ENCODE data around the gene RDH5.

The RDH5 gene, protein sequence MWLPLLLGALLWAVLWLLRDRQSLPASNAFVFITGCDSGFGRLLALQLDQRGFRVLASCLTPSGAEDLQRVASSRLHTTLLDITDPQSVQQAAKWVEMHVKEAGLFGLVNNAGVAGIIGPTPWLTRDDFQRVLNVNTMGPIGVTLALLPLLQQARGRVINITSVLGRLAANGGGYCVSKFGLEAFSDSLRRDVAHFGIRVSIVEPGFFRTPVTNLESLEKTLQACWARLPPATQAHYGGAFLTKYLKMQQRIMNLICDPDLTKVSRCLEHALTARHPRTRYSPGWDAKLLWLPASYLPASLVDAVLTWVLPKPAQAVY

DNA sequence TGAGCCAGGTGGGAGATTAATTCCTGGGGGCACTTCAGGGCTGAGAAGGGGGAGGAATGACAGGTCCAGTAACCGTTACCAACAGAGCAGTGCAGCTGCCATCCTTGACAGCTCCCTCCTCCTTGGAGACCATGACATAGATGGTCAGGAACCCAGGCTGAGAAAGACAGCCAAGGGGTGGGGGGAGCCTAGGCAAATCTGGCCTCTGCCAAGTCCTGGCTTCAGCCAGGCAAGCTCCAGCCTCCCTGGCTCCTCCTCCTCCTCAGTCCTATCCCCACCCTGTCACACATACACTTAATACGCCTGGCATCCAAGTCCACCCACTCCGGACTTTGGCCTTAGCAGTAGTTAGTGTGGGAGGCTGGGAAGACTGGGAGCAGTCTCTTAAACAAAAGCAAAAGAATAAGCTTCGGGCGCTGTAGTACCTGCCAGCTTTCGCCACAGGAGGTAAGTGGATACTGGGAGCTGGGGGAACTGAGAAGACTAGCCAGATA, at the start of gene RDH5:
Gene RDH5 (plus strand): TSS at position 323 of the 494 bp plus-strand sequence. CDS start 792 bp downstream, outside the sequence.
- DNase-seq (ENCODE audit: low spot score): peak; percentile 91

DNA sequence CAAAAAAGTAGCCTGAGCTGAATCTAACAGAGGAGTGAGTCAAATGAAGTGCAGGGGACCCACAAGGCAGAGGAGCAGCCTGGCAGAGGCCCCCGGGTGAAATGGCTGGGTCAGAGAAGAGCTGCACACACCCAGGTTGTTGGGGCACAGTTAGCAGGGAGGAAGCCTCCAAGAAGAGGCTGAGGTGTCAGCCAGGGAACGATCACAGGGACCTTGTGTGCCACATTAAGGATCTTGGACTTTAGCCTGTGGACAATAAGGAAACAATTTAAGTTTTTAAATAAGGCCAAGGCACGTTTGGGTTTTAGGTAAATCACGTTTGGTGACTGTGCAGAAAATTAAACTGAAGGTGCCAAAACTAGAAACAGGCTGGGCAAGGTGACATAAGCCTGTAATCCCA, 48.4 kb upstream of the RDH5 start:
- no peak for DNase-seq (ENCODE audit: low spot score)

DNA sequence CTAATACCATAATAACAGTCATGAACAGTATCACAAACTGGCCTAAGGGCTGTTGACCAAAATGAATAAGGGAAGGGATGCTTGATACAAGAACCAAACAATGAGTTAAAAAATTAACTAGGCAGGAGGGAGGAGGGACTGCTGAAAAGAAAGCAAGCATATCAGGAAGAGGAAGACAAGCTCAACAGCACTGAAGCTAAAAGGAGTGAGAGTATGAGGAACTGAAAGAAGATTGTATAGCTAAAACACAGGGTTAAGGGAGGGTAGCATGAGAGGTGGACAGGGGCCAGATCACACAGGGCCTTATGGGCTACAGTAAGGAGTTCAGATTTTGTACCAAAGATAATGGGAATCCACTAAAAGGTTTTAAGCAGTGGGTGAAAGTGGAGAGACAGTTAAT, 46.6 kb upstream of the RDH5 start:
- no peak for DNase-seq (ENCODE audit: low spot score)

DNA sequence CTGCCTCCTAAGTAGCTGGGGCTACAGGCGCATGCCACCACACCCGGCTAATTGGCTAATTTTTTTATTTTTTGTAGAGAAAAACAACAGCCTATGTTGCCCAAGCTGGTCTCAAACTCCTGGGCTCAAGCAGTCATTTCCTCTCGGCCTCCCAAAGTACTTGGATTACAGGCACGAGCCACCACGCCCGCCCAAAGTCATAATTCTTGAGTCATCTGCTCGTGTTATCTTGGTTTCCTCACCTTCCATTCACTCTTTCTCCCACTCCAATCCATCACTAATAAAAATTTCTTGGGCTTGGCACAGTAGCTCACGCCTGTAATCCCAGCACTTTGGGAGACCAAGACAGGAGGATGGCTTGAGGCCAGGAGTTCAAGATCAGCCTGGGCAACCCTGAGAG, 44.5 kb upstream of the RDH5 start:
- DNase-seq (ENCODE audit: low spot score): no peak

DNA sequence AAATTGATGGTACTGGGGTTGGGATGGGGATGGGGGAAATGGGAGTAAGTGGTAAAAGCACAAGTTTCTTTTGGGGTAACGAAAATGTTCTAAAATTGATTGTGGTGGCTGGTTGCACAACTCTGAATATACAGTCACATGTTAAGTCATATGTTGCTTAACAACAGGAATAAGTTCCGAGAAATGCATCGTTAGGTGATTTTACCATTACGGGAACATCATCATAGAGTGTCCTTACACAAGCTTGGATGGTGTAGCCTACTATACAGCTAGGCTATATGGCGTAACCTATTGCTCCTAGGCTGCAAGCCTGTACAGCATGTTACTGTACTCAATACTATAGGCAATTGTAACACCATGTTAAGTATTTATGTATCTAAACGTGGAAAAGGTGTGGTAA, 43.5 kb upstream of the RDH5 start:
- no peak for DNase-seq (ENCODE audit: low spot score)

DNA sequence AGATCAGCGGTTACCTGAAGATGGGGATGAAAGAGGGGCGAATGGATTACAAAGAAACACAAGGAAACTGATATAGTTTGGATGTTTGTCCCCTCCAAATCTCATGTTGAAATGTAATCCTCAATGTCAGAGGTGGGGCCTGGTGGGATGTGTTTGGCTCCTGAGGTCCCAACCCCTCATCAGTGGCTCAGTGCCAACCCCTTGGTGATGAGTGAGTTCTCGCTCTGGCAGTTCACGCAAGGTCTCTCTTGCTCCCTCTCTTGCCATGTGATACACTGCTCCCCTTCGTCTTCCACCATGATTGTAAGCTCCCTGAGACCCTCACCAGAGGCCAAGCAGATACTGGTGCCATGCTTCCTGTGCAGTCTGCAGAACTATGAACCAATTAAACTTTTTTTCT, 40.5 kb upstream of the RDH5 start:
- no peak for DNase-seq (ENCODE audit: low spot score)

DNA sequence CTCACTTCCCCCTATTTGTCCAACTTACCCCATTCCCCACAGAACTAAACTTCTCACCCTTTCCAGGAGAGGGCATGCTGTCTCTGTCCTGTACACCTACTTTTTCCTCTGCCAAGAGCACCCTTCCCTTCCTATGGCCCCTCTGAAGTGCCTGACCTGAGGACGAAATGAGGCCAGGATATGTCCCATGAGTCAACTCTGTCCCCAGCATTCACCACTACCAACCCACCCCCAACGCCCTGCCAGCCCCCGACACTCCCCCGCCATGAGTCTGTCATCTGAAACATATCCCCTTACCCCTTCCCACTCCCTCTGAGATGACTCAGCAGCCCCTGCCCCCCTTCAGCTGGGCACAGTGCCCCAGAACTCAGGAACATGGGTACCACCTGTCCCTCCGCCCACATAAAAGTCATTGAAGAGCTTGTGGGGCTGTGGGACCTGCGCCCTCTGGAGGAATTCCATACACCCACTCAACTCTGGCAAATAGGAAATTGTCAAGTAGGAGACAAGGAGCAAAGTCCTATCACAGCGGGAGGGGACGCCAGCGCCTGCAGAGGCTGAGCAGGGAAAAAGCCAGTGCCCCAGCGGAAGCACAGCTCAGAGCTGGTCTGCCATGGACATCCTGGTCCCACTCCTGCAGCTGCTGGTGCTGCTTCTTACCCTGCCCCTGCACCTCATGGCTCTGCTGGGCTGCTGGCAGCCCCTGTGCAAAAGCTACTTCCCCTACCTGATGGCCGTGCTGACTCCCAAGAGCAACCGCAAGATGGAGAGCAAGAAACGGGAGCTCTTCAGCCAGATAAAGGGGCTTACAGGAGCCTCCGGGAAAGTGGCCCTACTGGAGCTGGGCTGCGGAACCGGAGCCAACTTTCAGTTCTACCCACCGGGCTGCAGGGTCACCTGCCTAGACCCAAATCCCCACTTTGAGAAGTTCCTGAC, 38.8 kb upstream of the RDH5 start:
- DNase-seq (ENCODE audit: low spot score): peak; percentile 99

DNA sequence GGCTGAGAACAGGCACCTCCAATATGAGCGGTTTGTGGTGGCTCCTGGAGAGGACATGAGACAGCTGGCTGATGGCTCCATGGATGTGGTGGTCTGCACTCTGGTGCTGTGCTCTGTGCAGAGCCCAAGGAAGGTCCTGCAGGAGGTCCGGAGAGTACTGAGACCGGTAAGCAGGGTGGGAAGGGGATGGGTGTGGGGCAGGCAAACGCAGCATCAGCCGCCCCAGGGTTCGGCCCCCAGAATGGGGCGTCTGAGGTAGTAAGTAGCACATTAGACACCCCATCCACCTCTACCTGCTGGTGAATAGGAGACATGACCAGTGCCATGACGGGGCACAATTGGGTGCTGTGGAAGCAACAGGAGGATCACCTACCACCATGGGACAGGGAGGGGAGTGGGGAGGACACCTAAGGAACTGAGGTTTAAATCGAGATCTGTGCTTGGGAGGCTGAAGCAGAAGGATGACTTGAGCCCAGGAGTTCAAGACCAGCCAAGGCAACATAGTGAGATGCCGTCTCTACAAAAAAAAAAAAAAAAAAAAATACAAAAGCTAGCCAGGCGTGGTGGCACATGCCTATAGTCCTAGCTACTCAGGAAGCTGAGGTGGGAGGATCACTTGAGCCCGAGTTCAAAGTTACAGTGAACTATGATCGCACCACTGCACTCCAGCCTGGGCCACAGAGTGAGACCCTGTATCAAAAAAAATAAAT, 38.0 kb upstream of the RDH5 start:
- DNase-seq (ENCODE audit: low spot score): peak; percentile 74

DNA sequence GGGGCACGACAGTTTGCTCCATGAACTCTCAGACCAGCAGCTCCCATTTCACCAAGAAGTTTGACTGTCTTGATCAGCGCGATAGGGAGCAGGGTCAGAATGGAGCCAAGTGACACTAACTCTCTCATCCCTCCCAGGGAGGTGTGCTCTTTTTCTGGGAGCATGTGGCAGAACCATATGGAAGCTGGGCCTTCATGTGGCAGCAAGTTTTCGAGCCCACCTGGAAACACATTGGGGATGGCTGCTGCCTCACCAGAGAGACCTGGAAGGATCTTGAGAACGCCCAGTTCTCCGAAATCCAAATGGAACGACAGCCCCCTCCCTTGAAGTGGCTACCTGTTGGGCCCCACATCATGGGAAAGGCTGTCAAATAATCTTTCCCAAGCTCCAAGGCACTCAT, 36.5 kb upstream of the RDH5 start:
- DNase-seq (ENCODE audit: low spot score): no peak

DNA sequence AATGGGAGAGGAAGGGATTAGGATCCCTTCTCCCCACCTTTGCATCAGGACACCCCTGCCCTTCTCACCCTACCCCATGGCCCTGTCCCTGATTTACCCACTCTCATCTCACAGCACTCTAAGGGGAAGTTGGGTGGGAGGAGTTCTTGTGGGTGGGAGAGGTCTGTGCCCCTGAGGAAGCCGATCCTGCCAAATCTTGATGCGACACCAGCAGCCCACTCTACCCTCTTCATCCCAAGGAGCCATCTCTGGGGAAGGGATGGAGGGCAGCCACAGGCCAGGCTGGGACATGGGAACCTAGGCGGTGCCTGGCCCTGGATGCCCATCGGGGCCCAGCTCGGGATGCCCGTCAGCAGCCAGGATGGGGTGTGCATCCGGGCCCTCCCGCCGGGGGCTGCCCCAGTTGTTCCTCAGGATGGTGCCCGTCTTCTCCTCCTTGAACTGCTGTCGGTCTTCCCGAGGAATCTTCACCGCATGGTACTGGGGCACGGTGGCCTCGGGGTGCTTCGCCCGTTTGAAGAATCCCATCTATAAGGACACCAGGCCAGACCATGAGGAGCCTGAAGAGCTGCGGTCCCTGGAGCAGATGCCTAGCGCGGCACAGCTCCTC, 35.3 kb upstream of the RDH5 start:
- no peak for DNase-seq (ENCODE audit: low spot score)

DNA sequence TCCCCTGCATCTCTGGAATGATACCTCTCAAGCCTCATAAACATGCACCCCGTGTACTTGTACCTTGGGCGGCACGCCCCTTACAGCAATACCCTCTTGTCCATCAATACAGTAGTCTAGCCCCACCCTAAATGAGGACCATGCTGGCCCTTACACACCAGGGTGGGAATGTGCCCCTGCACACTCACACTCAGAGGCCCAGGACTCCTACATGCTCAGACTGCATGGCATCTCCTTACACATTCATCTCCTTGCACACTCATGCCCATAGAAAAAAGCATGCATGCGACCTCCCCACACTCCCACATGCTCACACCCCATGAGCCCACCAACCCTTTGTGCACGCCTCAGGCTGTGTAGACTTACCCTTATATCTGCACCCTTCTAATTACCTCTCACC, 34.5 kb upstream of the RDH5 start:
- no peak for DNase-seq (ENCODE audit: low spot score)

DNA sequence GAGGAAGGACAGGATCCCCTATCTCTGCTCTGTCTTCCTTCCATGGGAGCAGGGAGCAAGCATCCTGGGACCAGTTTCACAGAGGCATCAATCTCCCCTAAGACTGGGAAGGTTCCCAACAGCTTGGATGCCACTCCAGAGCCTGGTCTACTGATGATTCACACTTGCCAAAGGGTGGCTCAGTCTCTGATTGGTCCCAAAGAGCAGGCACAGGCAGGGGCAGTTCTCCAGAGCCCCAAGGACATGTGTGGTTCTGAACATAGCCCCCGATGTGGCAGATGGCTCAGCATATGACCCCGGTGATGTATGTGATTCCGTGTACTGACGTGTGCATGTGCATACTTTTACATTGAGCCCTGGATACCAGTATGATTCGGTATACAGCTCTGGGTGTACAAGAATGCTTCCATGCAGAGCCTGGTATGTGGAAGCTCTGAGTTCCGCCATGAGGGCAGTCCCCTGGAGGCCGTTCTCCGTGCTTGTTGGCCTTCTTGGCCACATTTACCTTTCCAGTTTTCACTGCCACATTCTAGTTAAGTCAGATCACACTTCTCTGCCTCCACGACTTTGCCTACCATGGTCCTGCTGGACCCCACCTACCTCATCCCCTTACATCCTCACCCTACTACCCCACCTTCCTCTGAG, 33.7 kb upstream of the RDH5 start:
- no peak for DNase-seq (ENCODE audit: low spot score)

DNA sequence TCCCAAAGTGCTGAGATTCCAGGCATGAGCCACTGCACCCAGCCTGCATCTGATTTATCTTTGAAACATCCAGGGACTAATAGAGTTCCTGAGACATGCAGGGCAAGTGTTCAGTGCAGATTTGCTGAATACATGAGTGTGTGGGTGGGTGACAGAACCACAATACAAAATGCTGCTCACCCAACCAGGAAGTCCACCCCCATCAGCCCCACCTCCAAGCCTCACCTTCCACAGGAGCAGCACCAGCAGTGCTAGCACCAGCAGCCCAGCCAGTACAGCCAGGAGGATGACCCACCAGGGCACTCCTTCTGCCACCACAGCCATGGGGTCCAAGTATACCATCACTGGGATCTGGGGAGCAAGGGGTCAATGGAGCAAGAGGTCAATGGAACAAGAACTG, 32.4 kb upstream of the RDH5 start:
- DNase-seq (ENCODE audit: low spot score): peak; percentile 31

DNA sequence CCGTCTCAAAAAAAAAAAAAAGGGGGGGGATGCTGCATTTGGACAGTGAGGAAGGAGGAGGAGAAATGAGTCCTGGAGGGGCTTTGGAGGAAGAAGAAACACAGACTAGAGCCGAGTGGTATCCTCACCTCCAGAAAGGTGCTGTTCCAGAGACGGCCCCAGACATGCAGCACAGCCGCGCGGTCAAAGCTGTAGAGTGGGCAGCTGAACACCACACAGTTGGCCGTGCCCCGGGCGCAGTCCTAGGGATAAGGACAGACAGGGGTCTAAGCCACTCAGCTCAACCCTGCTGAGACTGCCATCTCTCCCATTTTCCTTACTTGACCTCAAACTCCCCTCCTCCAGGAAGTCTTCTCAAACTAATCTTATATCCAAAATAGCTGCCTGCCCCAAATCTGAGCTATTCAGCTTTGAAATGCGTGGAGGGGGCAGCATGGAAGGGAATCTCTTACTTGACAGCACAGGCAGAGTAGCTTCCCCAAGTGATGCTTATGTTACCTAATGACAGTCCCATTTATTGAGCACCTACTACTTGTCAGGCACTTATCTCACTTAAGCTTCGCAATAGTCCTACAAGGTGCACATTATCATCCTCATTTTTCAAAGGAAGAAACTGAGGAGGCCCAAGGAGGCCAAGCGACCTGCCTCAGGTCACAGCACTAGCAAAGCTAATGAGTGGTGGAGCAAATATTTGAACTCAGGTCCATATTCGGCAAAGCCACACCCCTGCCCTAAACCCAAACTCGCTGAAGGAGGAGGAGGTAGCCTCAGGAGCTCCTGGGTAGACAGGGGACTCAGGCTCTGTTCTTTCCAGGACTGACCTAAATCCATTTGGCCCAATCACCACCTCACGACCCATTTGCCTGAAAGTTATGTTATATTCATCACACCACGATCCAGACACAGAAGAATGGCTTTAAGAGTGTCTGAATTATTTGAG, 31.2 kb upstream of the RDH5 start:
- DNase-seq (ENCODE audit: low spot score): no peak

DNA sequence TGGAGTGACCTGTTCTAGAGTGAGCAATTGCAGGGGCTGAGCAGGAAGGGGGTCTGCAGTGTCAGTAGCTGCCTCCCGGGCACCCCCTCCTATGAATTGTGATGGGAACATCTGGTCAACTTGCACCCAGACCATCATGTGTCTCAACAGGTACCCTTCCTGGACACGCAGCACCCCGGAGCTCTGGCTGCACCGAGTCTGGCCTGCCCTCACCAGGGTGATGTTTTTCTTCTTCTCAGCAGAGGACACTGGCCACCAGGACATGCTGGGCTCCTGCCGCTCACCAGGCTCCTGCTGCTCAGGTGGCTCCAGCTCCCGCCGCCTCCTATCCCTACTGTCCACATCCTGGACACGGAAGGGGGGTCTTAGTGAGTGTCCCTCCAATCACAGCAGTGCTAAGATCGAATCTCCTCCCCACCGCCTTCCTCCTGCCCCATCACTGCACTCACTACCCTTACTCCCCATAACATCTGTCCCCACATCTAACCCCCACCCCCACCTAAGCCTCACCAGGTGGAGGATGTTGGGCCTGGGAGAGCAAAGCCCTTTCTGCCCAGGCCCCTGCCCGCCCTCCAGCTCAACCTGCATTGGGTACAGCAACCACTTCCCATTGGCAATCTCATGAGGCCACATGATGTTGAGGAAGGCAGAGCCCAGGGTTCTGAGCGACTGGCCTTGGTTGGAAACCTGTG, 27.4 kb upstream of the RDH5 start:
- DNase-seq (ENCODE audit: low spot score): no peak

DNA sequence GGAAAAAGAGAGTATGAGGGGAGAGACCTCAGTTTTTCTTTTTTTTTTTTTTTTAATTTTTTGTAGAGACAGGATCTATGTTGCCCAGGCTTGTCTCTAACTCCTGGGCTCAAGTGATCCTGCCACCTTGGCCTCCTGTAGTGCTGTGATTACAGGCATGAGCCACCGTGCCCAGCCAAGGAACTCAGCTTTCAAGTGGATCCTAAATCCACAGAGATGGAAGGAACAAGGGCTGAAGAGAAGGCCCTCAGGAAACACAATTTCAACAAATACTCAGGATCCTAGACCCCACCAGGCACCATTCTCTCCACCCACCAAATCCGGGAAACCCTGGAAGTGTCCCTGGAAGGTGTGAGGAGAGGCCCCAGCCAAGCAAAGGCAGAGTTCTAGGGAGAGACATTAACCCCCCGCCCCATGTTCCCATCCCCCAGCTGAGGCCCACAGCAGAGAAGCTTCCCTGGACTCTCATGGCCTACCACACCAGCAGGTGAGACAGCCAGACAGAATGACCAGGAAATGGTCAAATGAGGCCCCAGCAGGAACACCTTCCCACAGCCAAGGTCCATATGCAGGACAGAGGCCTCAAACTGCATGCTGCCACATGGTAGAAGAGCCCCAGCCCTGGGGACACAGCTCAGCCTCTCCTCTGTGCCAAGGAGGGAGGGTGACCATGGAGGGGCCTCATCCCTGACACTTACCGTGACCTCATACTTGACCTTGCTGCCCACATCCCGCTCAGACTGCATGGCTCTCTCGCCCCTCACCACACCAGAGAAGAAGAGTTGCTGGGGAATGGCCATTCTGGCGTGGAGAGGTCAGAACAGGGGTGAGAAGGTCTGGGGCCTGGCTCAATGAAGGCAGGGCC, 26.6 kb upstream of the RDH5 start:
- no peak for DNase-seq (ENCODE audit: low spot score)

DNA sequence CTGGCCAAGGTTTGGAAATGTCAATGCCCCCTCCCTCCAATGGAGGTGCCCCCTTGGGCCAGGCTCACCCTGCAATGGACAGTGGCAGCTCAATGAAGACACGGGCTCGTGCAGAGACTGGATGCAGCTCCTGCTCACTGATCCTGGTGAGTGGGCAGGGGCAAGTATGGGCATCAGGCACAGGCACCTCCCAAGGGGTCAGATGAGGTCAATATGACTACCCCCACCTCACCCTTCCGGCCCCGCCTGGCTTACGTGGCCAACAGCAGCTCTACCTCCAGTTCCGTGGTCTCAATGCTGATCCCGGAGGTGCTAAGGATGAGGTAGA, 26.0 kb upstream of the RDH5 start:
- no peak for DNase-seq (ENCODE audit: low spot score)

DNA sequence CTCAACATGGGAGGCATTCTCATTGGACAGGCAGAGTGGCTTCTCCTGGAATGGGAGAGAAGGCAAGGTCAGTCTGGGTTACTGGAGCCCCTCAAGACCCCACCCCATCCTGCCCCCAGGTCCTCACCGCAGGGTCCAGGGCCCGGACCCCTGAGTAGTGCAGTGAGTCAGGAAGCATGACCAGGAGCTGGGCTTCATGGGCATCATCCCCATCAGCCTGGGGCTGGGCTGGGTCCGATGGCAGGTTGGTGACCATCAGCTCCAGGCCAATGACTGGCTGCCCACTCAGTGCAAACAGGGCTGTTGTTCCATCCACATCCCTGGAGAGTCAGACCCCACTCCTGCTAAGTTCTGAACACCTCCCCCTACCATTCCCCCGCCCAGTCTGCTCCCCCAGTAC, 25.5 kb upstream of the RDH5 start:
- DNase-seq (ENCODE audit: low spot score): no peak

DNA sequence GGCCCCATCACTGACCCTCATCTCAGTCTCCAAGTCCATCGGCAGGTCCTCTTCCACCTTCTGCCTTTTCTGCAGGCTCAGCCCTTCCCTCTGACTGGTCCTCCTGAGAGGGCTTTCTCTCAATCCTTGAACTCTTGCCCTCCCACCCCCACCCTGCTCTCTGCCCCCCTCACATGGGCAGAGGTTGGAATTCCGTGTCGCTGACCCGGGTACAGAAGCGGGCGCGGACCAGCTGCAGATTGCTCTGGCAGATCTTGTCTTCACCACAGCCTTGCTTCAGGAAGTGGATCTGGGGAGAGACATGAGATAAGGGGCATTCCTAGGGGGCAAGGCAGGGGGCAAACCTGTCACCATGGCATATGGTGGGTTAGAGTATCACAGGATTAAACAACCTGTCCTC, 24.8 kb upstream of the RDH5 start:
- DNase-seq (ENCODE audit: low spot score): no peak

Measured in SW480 (cell line).